Ascending aorta (tissue), 2 donors: ENCODE measurements around the gene GRIK1. TPM values are rescaled to one million over a fixed set of nuclear protein-coding genes. Genes with fewer than 3 reads are reported as not detected.

Experiments used
- DNase-seq, 2 donors: peaks; one replicate each; pipeline ENCODE4 v3.0.0-alpha.2; 2019; ENCODE audit warnings: low spot score in 2 of 2
- H3K27ac ChIP-seq, 2 donors: fragments of 200-600 bp; sonication (generic); one replicate each; pipeline ENCODE4 v1.5.1; 2016 to 2017; ENCODE audit warnings: mild to moderate bottlenecking in 1 of 2
- H3K27me3 ChIP-seq: fragments of 200-600 bp; sonication (generic); one replicate; pipeline ENCODE4 v1.5.1; 2017
- H3K36me3 ChIP-seq, 2 donors: fragments of 200-600 bp; sonication (generic); one replicate each; pipeline ENCODE4 v1.5.1; 2016
- H3K4me1 ChIP-seq, 2 donors: fragments of 200-600 bp; sonication (generic); one replicate each; pipeline ENCODE4 v1.5.1; 2016 to 2017; ENCODE audit warnings: mild to moderate bottlenecking in 1 of 2
- H3K4me3 ChIP-seq, 2 donors: fragments of 200-600 bp; sonication (generic); one replicate each; pipeline ENCODE4 v1.5.1; 2016 to 2017; ENCODE audit warnings: mild to moderate bottlenecking in 1 of 2
- H3K9me3 ChIP-seq, 2 donors: fragments of 200-600 bp; sonication (generic); one replicate each; pipeline ENCODE4 v1.5.1; 2016
- intact Hi-C: fragments of 100-400 bp; cut with DNase I; formaldehyde crosslinking; loops from one replicate; pipeline ENCODE4 v1.15.1; 2023
- total RNA-seq: library from RNA; depleted of rRNA; stranded (reverse); fragments of >200 nt; gene quantifications from one replicate; pipeline ENCODE4 v1.1.0, GENCODE V29; 2016
- TF ChIP-seq, protein P1 (sequence below), 3 experiments: fragments of 200-600 bp in 2 of 3; fragments of 450-650 bp in 1 of 3; sonication (generic) in 2 of 3; IDR thresholded peaks; one replicate each; pipeline ENCODE4 v1.5.1; 2016 to 2019; ENCODE audit warnings: antibody characterized with exemption in 3 of 3, mild to moderate bottlenecking in 1 of 3, moderate library complexity in 1 of 3

GRIK1 gene
- total RNA-seq, 1 donor from 2014 or later: not detected

- H3K9me3 ChIP-seq: no peaks in the 10 kb centered on the region
- DNase-seq: no peak
- no peaks in the 10 kb centered on the region for H3K4me1 ChIP-seq
- no peaks in the 10 kb centered on the region for H3K27me3 ChIP-seq
- TF ChIP-seq, protein P1, sequence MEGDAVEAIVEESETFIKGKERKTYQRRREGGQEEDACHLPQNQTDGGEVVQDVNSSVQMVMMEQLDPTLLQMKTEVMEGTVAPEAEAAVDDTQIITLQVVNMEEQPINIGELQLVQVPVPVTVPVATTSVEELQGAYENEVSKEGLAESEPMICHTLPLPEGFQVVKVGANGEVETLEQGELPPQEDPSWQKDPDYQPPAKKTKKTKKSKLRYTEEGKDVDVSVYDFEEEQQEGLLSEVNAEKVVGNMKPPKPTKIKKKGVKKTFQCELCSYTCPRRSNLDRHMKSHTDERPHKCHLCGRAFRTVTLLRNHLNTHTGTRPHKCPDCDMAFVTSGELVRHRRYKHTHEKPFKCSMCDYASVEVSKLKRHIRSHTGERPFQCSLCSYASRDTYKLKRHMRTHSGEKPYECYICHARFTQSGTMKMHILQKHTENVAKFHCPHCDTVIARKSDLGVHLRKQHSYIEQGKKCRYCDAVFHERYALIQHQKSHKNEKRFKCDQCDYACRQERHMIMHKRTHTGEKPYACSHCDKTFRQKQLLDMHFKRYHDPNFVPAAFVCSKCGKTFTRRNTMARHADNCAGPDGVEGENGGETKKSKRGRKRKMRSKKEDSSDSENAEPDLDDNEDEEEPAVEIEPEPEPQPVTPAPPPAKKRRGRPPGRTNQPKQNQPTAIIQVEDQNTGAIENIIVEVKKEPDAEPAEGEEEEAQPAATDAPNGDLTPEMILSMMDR (IDR thresholded peaks at IDR 0.05): no peak
- H3K27ac ChIP-seq: no peak overlapping the region
- no peaks in the 10 kb centered on the region for H3K36me3 ChIP-seq
- intact Hi-C loops: no loop called here
- H3K4me3 ChIP-seq: no peak overlapping the region
These were observed 117.7 kb downstream of the GRIK1 start for GRCh38 chr21:29822064-29822463.

GRCh38 chr21:29821230-29821629 is 118.6 kb downstream of the GRIK1 start:
- Histone ChIP-seq H3K27ac (no peak overlapping the region), H3K4me1 (no peaks in the 10 kb centered on the region), H3K4me3 (no peak overlapping the region), H3K36me3 (no peaks in the 10 kb centered on the region), H3K27me3 (no peaks in the 10 kb centered on the region), H3K9me3 (no peaks in the 10 kb centered on the region)
- intact Hi-C loops: no loop called here
- DNase-seq: no peak
- TF ChIP-seq, protein P1 (IDR thresholded peaks at IDR 0.05): no peak

DNA sequence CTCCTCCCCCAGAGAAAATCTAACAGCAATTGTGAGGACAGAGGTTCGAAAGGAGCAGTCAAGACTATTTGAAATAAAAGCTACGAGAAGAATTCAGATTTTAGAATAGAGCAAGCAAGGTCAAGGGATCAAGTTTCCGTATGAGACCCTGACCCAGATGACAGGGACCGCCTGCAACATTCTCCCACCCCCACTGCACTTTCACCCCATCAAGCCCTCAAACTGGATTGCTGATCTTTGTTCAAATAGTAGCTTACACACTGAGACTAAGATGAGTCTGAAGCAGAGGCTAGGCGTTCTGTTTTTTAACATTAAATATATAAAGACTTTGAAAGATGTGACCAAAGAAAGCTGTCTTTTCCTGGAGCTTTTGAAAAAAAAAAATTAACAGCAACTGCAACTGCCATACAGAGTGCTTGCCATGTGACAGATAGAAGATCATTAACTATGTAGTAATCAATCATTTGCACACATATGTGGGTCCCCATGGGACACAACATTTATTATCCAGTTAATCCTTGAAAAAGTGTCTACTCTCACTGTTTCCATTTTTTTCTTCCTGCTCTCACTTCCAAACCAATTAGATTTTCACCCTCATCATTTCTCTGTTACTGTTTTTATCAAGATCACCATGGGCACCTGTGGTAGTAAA is 120.0 kb downstream of the GRIK1 start:
- H3K4me3 ChIP-seq: no peak overlapping the region
- H3K27me3 ChIP-seq: no peaks in the 10 kb centered on the region
- TF ChIP-seq, protein P1 (IDR thresholded peaks at IDR 0.05): no peak
- H3K27ac ChIP-seq: no peak overlapping the region
- no peaks in the 10 kb centered on the region for H3K4me1 ChIP-seq
- H3K36me3 ChIP-seq: no peaks in the 10 kb centered on the region
- intact Hi-C loops: no loop called here
- no peak for DNase-seq
- no peaks in the 10 kb centered on the region for H3K9me3 ChIP-seq

DNA sequence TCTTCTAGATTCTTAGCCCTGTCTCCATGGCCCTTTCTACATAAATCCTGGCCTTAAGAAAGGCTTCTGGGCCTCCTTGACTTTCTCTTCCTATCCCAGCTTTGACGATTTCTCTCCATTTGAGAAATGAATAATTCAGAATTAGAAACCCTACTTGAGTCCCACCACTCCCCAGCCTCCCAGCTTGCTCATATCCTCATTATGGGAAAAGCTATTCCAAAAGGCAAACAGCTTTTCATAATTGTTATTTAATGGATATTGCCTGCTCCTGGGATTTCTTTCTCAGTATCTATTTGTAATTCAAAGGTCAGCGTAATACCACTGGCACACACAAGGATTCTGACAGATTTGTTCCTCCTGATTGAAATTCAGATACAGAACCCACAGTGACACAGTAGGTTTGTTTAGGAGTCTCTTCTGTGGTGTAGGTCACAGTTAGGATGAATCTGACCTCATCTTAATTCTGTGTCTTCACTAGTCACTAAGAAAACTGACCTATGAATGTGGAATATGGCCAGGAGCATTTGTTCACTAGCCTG is 121.3 kb downstream of the GRIK1 start:
- intact Hi-C loops: no loop called here
- no peak for DNase-seq
- H3K27ac ChIP-seq: no peak overlapping the region
- H3K4me3 ChIP-seq: no peak overlapping the region
- H3K27me3 ChIP-seq: no peaks in the 10 kb centered on the region
- no peaks in the 10 kb centered on the region for H3K4me1 ChIP-seq
- H3K9me3 ChIP-seq: no peaks in the 10 kb centered on the region
- TF ChIP-seq, protein P1 (IDR thresholded peaks at IDR 0.05): no peak
- no peaks in the 10 kb centered on the region for H3K36me3 ChIP-seq

DNA sequence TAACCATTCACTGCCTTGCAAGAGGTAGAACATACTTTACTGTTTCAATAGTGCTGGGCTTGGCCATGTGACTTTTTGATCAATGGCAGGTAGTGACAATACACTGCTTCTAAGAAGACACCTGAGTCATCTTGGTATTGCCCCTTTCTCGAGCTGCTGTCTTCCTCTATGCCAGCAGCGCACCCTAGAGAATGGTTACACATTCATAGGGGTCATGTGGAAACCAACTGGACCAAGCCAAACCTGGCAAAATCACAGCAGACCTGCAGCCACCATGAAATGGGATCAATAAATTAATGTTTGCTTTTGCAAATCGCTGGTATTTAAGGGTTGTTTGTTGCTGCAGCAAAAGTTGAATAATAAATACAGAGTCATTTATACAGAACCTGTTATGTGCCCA is 122.3 kb downstream of the GRIK1 start:
- H3K4me3 ChIP-seq: no peak overlapping the region
- TF ChIP-seq, protein P1 (IDR thresholded peaks at IDR 0.05): no peak
- H3K9me3 ChIP-seq: no peaks in the 10 kb centered on the region
- H3K27ac ChIP-seq: no peak overlapping the region
- intact Hi-C loops: no loop called here
- no peaks in the 10 kb centered on the region for H3K4me1 ChIP-seq
- H3K27me3 ChIP-seq: no peaks in the 10 kb centered on the region
- no peaks in the 10 kb centered on the region for H3K36me3 ChIP-seq
- DNase-seq: no peak
